Activated CD4-positive, CD25-positive, alpha-beta regulatory T cell treated with anti-CD3 and anti-CD28 coated beads, Interleukin-2, amount 50 U/mL, for 72 hours (primary cell): ENCODE measurements around the gene KMT5B.

Experiments used
- DNase-seq: peaks from one replicate; pipeline ENCODE4 v3.0.0; 2021

The KMT5B gene

GRCh38 chr11:68116974-68117373, 96.1 kb downstream of the KMT5B start:
- DNase-seq: no peak

- no peak for DNase-seq
Measured at GRCh38 chr11:68116126-68116525, 97.0 kb downstream of the KMT5B start.

GRCh38 chr11:68115285-68115684, 97.8 kb downstream of the KMT5B start:
- DNase-seq: no peak

- no peak for DNase-seq
Measured at GRCh38 chr11:68113986-68114385, 99.1 kb downstream of the KMT5B start.

- no peak for DNase-seq
Measured at GRCh38 chr11:68107689-68108088, 105.4 kb downstream of the KMT5B start.

GRCh38 chr11:68106165-68106940, 106.7 kb downstream of the KMT5B start:
- no peak for DNase-seq
